NCI-H345 treated with DMSO at 0.1 percent for 48 hours (cell line): ENCODE measurements around the gene TOB2.
"Not testable (repeated sequence)": the region's sequence is repeated elsewhere in the genome, so short reads cannot be mapped to it uniquely, and the experiment has no call there.

Source experiments
- DNase-seq: peaks from one replicate; lab custom pipeline; 2025; ENCODE audit not compliant: unreplicated experiment; lab: John Stamatoyannopoulos, UW

TOB2 gene

DNA sequence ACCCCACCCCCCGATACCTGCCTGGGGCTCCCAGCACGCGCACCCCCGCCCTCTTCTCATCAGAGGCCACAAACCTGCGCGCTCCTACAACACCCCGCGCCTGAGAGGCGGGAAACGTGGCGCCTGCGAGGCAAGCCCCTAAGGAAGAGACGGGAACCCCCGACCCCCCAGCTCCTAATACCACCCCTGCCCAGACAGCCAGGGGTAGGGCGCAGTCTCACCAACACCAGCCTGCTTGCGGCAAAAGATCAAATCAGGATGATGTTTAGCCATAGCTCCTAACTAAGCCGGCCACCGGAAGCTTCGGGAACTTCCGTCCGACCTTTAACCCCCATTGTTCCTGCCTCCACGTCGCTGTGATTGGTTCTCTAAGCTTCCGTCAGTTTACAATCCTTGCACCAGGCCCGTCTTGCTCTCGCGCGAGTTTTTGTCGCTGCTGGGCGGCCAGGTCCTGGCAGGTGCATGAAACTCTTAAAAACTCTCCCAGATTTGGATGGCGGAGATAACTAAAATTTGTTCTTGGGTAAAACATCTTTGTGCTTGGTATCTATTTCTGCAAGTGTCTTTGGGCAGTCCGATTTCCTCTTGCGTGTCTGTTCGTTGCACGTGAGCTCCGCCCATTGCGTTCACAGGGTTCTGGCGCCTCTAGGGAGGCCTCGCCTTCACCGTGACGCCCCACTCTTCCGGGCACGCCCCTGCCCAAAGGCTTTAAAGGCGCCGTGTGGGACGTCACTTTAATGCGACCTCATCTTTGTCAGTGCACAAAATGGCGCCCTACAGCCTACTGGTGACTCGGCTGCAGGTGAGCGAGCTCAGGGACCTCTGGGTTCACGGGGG is 22.0 kb upstream of the TOB2 start, which contains the start of the genes ACO2 and PHF5A:
Gene ACO2, plus strand, starts transcription at position 737 of the 837 bp plus-strand sequence. Its CDS starts 30 bp downstream, at position 767.
Gene PHF5A, minus strand, starts transcription at position 312 of the 837 bp plus-strand sequence. Its CDS starts 39 bp downstream, at position 273.
- DNase-seq, result peak; percentile 96

DNA sequence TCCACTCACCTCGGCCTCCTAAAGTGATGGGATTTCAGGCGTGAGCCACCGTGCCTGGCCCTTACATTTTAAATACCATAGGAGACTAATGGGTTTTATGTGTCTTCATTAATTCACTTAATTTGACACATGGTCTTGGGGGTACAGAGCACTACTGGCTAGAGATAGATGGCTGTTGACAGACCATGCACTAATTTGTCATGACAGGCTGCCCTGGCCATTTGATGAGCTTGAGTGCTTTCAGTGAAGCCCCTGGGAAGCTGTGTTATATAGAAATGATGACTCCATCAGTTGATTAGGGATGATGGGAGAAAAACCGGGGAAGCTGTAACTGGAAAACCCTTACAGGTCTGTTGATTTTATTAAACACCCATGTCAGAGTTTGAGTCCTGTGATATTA is 15.3 kb upstream of the TOB2 start:
- DNase-seq, result no peak

DNA sequence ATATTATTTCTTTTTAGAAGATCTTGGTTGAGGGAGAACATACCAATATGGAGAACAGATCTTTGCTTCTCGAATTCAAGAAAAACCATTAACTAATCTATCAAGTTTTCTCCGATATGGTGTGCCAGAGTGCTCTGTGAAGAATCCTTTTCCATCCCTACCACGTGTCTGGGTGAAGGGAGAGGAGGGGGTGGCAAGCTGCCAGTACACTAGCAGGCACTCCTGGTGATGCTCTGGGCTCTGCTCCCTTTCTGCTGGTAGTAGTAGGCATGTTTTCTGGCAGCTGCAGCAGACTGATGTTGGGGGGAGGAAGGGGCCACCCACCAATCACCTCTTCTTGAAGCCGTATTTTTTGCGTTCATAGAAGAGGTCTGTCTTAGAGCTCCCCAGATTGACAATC is 13.5 kb upstream of the TOB2 start:
- not testable (repeated sequence) for DNase-seq

DNA sequence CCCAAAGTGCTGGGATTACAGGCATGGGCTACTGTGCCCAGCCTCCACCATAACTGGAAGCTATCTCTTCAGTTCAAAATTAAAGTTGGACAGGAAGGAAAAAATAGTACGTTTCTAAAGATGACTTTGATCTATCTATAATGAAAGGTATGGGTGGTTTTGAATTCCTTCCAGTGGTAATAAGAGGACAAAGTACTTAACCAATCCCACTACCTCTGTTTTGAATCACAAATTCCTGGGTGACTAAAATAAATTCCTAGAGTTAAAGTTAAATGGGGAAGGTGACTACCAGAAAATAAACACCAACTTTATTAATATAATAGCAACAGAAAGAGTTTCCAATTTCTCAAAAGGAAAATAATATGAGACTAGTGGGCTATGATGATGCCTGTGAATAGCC is 12.8 kb upstream of the TOB2 start:
- no peak for DNase-seq

DNA sequence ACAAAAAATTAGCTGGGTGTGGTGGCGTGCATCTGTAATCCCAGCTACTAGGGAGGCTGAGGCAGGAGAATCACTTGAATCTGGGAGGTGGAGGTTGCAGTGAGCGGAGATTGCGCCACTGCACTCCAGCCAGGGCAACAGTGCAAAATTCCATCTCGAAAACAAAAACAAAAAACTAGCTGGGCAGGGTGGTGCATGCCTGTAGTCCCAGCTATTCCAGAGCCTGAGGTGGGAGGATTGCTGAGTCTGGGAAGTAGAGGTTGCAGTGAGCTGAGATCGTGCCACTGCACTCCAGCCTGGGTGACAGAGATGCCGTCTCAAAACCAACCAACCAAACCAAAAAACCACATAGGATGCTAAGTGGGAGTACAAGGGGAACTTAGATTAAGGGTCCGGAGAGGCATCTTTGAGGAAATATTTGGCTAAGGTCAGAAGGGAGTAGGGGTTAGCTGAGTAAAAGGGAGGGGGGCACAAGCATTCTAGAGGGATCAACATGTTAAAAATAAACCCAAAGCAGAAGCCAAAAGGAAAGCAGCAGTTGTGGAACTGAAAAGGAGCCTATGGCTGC is 11.6 kb upstream of the TOB2 start:
- DNase-seq, result no peak

DNA sequence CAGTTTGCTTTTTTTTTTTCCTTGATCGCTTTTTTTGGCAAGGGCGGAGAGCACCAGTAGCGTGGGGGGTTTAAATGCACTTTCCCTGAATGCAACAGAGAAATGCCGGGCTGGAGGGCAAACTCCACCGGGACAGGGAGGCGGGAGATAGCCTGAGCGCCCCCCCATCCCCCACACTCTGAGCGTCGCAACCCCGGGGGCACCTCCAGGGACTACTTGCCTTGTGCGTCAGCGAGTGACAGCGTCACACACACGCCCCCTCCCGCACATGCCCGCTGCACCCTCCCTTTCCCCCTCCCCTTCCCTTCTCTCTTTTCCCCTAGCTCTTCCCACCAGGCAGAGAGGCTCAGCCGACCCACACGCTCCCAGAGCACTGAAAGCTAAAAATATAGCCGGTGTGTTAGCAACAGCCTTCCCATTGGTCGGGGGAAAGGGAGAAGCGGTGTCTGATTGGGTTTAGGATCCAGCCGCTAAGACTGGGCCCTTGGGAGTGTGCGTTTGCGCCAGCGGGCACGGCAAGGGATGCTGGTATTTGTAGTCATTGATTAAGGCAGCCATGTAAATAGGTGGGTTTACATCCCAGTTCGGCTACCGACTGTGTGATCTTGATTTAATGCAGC is 1.7 kb upstream of the TOB2 start:
- DNase-seq, result peak; percentile 92

DNA sequence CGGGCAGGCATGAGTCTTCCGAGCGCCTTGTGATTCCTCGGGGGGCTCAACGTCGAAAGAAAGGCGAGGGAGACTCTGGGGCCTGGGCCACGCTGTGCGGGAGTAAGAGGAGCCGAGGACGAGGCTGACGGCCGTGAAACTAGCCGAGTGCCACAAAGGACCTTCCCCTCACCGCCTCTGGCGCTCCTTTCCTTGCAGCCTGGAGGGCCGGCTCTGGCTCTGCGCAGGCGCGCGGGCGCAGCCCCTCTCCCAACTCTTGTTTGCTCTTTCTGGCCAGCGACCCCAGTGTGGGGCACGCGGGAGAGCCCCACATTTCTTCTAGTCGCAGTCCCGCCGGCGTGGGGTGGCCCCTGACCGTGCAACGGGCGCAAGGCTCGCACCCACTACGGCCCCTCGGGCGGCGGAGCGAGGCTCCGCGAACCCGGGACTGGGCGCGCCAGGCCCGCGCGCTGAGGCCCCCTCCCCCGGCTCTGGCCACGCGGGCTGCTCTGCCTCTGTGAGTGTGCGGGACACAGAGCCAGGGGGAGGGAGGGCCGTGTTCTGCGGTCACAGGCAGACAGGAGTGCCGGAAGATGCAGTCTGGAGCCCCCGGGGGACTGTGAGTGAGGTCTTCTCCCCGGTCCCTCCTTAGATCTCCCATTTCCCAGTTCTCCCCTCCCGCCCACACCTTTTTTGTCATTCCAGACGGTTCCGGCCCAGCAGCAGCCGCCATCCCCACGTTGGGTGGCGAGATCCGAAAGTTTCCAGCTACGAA is 1.0 kb upstream of the TOB2 start:
- DNase-seq, result peak; percentile 22

DNA sequence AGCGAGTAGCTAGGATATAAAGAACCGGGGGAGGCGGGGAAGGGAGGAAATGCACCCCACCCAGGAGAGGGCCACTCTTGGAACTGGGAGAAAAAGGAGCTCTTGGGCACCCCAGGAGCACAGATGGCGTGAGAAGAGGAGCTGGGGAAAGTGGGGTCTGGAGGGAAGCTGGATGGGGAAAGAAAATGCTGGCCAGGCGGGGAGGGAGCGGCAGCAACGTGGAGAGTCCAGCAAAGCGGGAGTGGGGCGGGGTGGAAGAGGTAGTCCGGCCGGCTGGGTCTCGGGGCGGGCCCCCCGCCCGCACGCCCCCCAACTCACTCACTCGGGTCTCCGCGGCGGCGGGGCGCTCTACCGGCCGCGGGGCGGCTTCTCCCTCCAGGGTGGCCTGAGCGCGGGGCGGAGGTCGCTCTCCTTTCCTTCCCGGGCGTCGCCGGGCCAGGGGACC is 522 bp downstream of the TOB2 start:
- no peak for DNase-seq

DNA sequence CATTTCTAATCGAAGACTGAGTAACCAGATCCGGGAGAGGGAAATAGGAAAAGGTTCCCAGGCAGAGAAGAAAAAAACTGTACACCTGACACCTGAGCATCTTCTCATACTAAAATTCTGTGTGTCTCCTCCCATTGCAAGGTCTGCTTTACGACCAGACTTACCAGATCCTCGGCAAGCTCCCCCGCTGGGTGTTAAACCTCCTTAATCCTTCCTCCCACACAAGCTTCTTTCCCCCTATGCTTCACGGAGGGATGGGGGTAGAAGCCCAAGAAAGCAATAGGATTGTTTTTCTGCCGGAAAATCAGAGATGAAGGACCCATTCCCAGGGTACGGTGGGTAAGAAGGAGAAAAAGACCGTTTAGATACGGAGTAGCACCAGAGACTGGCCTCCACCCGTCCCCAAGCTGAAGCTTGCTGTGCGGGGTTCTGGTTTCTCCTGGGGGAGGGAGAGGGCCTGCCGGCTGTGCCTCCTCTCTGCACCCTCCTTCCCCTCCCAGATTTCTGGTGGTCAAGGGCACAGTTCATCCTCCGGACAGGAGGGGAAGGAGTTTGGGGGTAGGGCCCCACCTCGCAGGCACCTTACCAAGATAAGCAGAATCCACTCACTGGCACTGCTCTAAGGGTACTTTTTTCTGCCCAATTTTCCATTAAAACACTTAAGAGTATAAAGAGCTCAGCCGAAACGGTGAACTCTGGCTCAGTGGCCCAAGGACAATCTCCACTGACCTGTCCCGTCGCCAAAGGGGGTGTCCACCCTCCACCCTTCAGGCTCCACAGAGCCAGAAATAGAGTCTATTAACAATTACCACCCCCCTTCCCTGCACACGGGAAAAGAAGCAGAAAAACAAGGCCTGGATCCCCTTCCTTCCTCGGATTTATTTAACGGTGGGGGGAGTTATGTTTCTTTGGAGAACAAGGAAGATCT is 1.2 kb downstream of the TOB2 start:
- DNase-seq, result no peak

DNA sequence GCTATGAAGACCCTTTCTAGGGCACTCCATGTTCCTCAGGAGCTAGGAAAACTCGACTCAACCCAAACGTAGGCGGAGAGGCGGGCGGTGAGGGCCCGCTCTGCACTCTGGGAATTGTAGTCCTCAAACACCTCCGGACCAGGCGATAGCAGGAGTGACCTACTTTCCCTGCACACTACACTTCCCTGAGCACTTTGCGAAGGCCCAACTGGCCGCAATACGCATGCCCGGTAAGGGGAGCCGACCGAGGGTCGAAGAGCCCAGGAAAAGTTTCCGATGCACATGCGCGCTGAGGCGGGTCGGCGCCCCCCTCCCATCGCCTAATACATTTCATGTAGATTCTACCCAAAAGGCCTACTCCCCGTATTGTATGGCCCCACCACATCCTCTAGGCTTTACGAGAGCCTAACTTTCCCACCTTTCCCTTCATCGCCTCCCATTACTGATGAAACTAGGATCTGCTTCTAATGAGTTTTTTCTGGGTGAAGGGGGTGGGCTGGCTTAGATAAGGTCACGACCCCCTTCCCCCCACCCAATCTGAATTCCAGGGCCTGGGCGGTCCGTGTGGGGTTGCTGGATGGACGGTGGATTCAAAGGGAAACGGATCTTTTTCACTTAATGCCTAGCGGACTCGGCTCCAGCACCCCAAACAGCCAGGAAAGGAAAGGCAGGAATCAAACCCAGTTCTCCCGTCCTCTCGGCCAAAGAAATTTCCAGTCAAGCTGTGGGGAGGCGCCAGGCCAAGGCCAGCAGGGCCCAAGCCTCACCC is 2.1 kb downstream of the TOB2 start:
- no peak for DNase-seq

DNA sequence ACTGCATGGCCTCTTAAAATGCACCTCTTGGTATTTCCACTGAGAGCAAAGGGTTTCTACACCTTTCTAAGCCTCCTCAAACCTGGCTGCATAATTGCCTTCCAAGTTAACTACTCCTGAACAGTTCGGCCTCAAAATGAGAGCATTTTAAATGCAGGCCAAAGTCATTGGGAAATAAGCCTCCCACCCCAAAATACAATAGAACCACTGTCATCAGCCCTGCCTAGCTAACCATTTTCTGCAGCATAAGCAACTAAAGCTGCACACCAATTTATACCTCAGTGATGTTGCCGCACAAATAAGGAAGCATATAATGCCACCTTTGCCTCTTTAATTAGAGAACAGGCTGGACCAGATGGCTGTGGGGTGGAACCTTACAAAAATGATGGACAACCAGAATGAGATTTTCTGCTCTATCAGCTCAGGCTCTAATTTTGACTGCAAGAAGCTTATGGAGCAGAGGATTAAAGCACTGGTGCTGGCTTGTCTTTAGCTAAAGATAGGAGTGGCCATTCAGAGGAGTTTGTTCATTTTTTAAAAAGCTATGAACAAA is 4.3 kb downstream of the TOB2 start:
- no peak for DNase-seq

DNA sequence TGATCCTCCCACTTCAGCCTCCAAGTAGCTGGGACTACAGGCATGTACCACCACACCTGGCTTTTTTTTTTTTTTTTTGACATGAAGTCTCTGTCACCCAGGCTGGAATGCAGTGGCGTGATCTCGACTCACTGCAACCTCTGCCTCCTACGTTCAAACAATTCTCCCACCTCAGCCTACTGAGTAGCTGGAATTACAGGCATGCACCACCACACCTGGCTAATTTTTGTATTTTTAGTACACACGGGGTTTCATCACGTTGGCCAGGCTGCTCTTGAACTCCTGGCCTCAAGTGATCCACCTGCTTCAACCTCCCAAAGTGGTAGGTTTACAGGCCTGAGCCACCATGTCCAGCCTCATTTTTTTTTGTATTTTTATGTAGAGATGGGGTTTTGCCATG is 6.1 kb downstream of the TOB2 start:
- DNase-seq, result not testable (repeated sequence)

DNA sequence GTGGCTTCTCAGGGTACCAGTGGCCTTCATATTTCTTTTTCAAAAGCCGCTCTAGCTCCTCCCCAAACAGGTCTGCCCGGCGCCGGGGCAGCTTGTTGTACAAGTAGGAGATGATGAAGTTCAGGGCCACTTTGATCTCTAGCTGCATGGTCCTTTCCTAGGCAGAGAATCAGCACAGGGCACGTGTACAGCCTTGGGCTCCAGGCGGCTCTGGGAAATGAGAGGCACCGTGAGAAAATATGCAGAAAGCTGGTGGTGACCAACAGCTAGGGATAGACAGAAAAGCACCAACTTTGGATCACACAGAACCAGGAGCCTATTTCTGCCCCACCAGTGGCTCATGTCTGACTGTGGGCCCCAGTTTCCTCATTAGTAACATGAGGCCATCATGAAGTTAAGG is 9.4 kb downstream of the TOB2 start:
- no peak for DNase-seq

DNA sequence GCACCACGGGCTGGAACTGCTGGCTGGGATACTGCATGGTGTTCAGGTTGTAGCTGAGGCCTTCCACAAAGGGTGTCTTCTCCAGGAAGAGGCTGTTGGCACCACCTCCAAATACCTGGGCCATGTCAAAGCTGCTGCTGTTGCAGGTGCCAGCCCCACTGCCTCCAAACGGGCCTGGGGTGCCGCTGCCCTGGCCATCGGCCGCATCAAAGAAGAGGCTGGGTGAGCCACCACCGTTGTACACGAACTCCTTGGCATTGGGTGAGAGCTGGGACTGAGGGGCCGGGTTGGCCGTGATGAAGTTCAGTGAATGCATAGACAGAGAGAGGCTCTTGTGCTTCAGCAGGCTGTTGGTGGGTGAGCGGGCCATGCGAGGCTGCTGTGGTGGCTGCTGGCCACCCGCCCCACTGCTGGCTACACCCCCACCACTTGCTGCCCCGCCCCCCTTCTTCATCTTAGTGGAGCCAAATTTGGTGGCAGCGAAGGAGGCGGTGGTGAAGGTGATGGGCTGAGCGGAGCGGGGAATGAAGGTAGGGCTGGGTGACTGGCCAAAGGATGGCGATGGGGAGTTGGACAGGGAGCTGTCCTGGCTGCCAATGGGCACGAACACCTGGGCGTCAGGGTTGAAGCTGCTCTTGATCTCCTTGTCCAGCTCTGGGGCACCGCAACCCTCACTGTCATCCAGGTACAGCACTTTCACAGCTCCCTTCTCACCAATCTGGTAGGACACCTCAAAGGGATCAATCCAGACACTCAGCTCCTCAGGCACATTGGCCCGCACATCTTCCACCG is 10.1 kb downstream of the TOB2 start:
- DNase-seq, result no peak

DNA sequence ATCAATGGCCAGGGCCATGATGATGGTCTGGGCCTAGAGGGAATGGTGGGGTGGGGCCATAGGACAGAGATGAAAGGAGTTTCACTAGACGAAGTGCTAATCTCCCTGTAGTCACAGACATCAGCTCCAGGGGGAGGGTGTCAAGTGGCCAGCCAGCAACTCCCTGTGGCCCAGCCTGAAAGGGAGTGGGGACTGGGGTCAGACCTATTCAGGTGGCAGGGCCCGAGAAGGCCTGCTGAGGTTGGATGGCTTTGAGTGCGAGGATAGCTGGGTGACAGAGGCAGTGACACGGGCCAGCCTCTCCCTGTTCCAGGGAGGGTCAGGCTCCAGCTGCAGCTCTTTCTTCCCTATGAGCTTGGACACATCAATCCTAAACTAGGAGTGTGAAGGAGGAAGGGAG is 11.0 kb downstream of the TOB2 start:
- no peak for DNase-seq

DNA sequence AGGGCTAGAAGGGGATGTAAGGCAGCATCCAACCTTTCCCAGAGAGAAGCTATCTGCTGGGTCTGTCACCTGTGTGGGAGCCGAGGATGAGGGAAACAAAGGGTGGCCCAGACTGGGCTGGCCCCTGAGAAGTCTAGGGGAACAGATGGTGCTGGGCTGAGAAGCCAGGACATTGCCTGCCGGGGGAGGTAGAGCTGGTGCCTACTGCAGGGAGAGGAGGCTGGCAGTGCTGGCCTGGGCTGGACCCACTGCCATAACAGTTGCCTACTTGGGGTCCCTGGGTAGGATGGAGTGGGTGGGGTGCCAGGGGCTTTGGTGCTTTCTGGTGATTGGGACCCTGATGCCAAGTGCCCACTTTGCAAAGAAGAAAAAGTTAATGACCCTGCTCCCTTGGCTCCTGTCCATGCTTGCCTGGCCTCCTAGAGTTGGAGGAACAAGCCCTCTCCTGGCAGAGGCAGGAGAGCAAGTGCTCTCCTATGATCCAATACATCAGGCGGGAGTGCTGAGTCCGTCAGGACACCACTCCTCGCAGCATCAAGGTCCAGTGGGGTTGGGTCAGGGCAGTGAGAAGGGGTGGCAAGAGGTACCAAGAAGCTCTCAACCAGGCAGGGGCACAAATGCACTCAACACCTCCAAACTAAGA is 12.1 kb downstream of the TOB2 start:
- DNase-seq, result not testable (repeated sequence)

DNA sequence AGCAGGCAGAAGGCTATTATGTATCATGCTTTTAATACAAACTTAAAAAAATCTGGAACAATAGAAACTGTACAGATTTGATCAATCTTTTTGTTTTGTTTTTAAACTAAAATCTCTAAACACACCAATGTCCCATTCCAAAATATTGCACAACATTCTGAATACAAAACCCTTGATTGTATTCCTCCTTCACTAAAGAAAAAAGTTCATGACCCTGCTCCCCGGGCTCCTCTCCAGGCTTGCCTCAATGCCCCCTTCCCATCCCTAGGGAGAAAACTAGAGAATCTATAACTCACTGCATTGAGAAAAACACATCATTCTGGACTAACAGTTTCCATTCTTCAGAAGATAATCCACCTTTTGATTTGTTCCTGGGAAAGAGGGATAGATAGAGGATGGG is 13.1 kb downstream of the TOB2 start:
- DNase-seq, result not testable (repeated sequence)

DNA sequence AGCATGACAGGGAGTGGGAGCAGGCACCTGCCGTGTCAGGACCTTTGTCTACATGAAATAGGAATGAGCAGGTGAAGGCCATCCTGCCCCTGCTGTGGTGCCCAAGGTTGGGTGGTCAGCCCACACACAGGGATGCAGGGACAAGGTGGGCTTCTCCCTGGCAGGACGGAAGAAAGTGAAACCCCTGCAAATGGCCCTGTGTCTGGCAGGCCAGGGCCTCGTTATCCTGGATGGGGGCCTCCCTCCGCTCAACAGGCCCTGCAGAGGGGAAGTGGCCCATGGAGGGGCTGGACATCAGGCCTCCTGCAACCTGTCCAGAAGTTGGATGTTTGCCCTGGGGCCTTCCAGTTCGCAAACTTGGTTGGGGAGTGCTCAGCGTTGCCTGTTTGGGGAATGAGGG is 14.9 kb downstream of the TOB2 start:
- DNase-seq, result no peak
